HAP-1 (cell line): ENCODE data around the gene ZNF146.
"Not testable (repeated sequence)": the region's sequence is repeated elsewhere in the genome, so short reads cannot be mapped to it uniquely, and the experiment has no call there.

Source experiments
- DNase-seq, 2 experiments: peaks; one replicate each; pipeline ENCODE4 v3.0.0-alpha.2; 2016 to 2020; ENCODE audit warnings: low spot score in 2 of 2
- H3K27me3 ChIP-seq: fragments of 250-450 bp; sonication (Bioruptor Pico); 2 replicates; pipeline ENCODE4 v1.5.1; 2020; ENCODE audit warnings: low read depth, mild to moderate bottlenecking, moderate library complexity
- H3K36me3 ChIP-seq: fragments of 250-450 bp; sonication (Bioruptor Pico); replicated peaks from 2 replicates; pipeline ENCODE4 v1.5.1; 2020; ENCODE audit warnings: mild to moderate bottlenecking
- H3K4me1 ChIP-seq: fragments of 250-450 bp; sonication (Bioruptor Pico); 2 replicates; pipeline ENCODE4 v1.5.1; 2020; ENCODE audit warnings: mild to moderate bottlenecking
- H3K4me3 ChIP-seq: fragments of 250-450 bp; sonication (Bioruptor Pico); 2 replicates; pipeline ENCODE4 v1.5.1; 2020; ENCODE audit warnings: mild to moderate bottlenecking, moderate library complexity
- H3K9me3 ChIP-seq: fragments of 250-450 bp; sonication (Bioruptor Pico); 2 replicates; pipeline ENCODE4 v1.5.1; 2020; ENCODE audit warnings: mild to moderate bottlenecking, moderate library complexity
- in situ Hi-C: fragments of 300-500 bp; cut with MboI; formaldehyde crosslinking; loops from 3 replicates; pipeline ENCODE4 v1.14.3; 2020; ENCODE audit warnings: low sequenced_read_pairs, inconsistent platforms, mixed read lengths

The ZNF146 gene

GRCh38 chr19:36252047-36252446, 37.1 kb downstream of the ZNF146 start:
- in situ Hi-C loops, result no loop called here
- Histone ChIP-seq H3K9me3 (no peaks in the 10 kb centered on the region), H3K27me3 (no peaks in the 10 kb centered on the region), H3K4me3 (no peak overlapping the region), H3K4me1 (peaks cover 6% of the 10 kb centered on the region), H3K36me3 (no peaks in the 10 kb centered on the region)
- DNase-seq, result no peak

- H3K36me3 ChIP-seq, result no peaks in the 10 kb centered on the region
- no peaks in the 10 kb centered on the region for H3K4me1 ChIP-seq
- H3K9me3 ChIP-seq, result no peaks in the 10 kb centered on the region
- no peak for DNase-seq
- no peak overlapping the region for H3K4me3 ChIP-seq
- H3K27me3 ChIP-seq, result no peaks in the 10 kb centered on the region
- in situ Hi-C loops, result no loop called here
Observed at GRCh38 chr19:36254848-36255247, 39.9 kb downstream of the ZNF146 start.

- Histone ChIP-seq H3K4me3 (no peak overlapping the region), H3K9me3 (no peaks in the 10 kb centered on the region), H3K4me1 (no peaks in the 10 kb centered on the region), H3K27me3 (no peaks in the 10 kb centered on the region), H3K36me3 (no peaks in the 10 kb centered on the region)
- no peak for DNase-seq
- in situ Hi-C loops, result no loop called here
Observed at GRCh38 chr19:36255316-36255715, 40.4 kb downstream of the ZNF146 start.

GRCh38 chr19:36256064-36256463, 41.2 kb downstream of the ZNF146 start:
- no peak for DNase-seq
- in situ Hi-C loops, result no loop called here

GRCh38 chr19:36256853-36257519, 42.1 kb downstream of the ZNF146 start:
- no peak overlapping the region for H3K4me3 ChIP-seq
- no peak for DNase-seq
- H3K9me3 ChIP-seq, result no peaks in the 10 kb centered on the region
- no peaks in the 10 kb centered on the region for H3K36me3 ChIP-seq
- in situ Hi-C loops, result no loop called here
- H3K27me3 ChIP-seq, result no peaks in the 10 kb centered on the region
- H3K4me1 ChIP-seq, result no peaks in the 10 kb centered on the region

More at GRCh38 chr19:36256064-36256463, 41.2 kb downstream of the ZNF146 start:
- H3K4me1 ChIP-seq, result no peaks in the 10 kb centered on the region
- no peaks in the 10 kb centered on the region for H3K9me3 ChIP-seq
- H3K36me3 ChIP-seq, result no peaks in the 10 kb centered on the region
- H3K4me3 ChIP-seq, result no peak overlapping the region
- no peaks in the 10 kb centered on the region for H3K27me3 ChIP-seq

GRCh38 chr19:36257520-36257876, 42.6 kb downstream of the ZNF146 start:
- Histone ChIP-seq H3K36me3 (no peaks in the 10 kb centered on the region), H3K4me3 (no peak overlapping the region), H3K27me3 (no peaks in the 10 kb centered on the region), H3K4me1 (no peaks in the 10 kb centered on the region), H3K9me3 (no peaks in the 10 kb centered on the region)
- in situ Hi-C loops, result no loop called here
- DNase-seq, result no peak

GRCh38 chr19:36258028-36258875, 43.3 kb downstream of the ZNF146 start:
- H3K27me3 ChIP-seq, result no peaks in the 10 kb centered on the region
- H3K4me1 ChIP-seq, result no peaks in the 10 kb centered on the region
- H3K36me3 ChIP-seq, result no peaks in the 10 kb centered on the region
- H3K9me3 ChIP-seq, result no peaks in the 10 kb centered on the region
- DNase-seq, result no peak
- H3K4me3 ChIP-seq, result no peak overlapping the region
- in situ Hi-C loops, result no loop called here

GRCh38 chr19:36259211-36259610, 44.3 kb downstream of the ZNF146 start:
- in situ Hi-C loops, result no loop called here
- H3K9me3 ChIP-seq, result no peaks in the 10 kb centered on the region

GRCh38 chr19:36265064-36265463, 50.2 kb downstream of the ZNF146 start:
- H3K4me1 ChIP-seq, result no peaks in the 10 kb centered on the region
- H3K36me3 ChIP-seq, result no peaks in the 10 kb centered on the region
- H3K27me3 ChIP-seq, result no peaks in the 10 kb centered on the region
- no peak overlapping the region for H3K4me3 ChIP-seq
- in situ Hi-C loops, result no loop called here
- no peak for DNase-seq
- H3K9me3 ChIP-seq, result no peaks in the 10 kb centered on the region

More at GRCh38 chr19:36259211-36259610, 44.3 kb downstream of the ZNF146 start:
- H3K27me3 ChIP-seq, result no peaks in the 10 kb centered on the region
- no peaks in the 10 kb centered on the region for H3K36me3 ChIP-seq
- no peak for DNase-seq
- no peaks in the 10 kb centered on the region for H3K4me1 ChIP-seq
- H3K4me3 ChIP-seq, result no peak overlapping the region

- Histone ChIP-seq H3K36me3 (no peaks in the 10 kb centered on the region), H3K4me3 (no peak overlapping the region), H3K9me3 (no peaks in the 10 kb centered on the region), H3K4me1 (no peaks in the 10 kb centered on the region), H3K27me3 (no peaks in the 10 kb centered on the region)
- no peak for DNase-seq
- in situ Hi-C loops, result no loop called here
Observed at GRCh38 chr19:36265856-36266374, 51.0 kb downstream of the ZNF146 start.

GRCh38 chr19:36266375-36266961, 51.6 kb downstream of the ZNF146 start:
- Histone ChIP-seq H3K36me3 (no peaks in the 10 kb centered on the region), H3K27me3 (no peaks in the 10 kb centered on the region), H3K9me3 (no peaks in the 10 kb centered on the region), H3K4me3 (no peak overlapping the region), H3K4me1 (no peaks in the 10 kb centered on the region)
- DNase-seq, result no peak
- in situ Hi-C loops, result no loop called here

- no peaks in the 10 kb centered on the region for H3K27me3 ChIP-seq
- no peak overlapping the region for H3K4me3 ChIP-seq
- no peaks in the 10 kb centered on the region for H3K36me3 ChIP-seq
- H3K4me1 ChIP-seq, result no peaks in the 10 kb centered on the region
- no peaks in the 10 kb centered on the region for H3K9me3 ChIP-seq
- no peak for DNase-seq
- in situ Hi-C loops, result no loop called here
Observed at GRCh38 chr19:36267061-36267845, 52.3 kb downstream of the ZNF146 start.

GRCh38 chr19:36268081-36268480, 53.2 kb downstream of the ZNF146 start:
- not testable (repeated sequence) for H3K27me3 ChIP-seq, DNase-seq, H3K36me3 ChIP-seq

More at GRCh38 chr19:36268081-36268480, 53.2 kb downstream of the ZNF146 start:
- H3K4me1 ChIP-seq, H3K4me3 ChIP-seq, in situ Hi-C loops, H3K9me3 ChIP-seq: not testable (repeated sequence)
